HCT116 (cell line): ENCODE measurements around the gene FCRL2.

Experiments
- CTCF ChIP-seq, 3 experiments: fragments of 200-600 bp in 1 of 3; sonication (generic) in 1 of 3; IDR thresholded peaks in 2 of 3; conservative IDR thresholded peaks in 1 of 3; 2 replicates each; pipeline ENCODE4 v1.5.1; 2012 to 2017; ENCODE audit warnings: low read depth in 2 of 3, low read length in 2 of 3, antibody characterized with exemption in 1 of 3, borderline replicate concordance in 1 of 3, control low read depth in 1 of 3, mild to moderate bottlenecking in 1 of 3, mixed read lengths in 1 of 3, mixed run types in 1 of 3, moderate library complexity in 1 of 3; ENCODE audit not compliant: insufficient read depth in 1 of 3
- POLR2A ChIP-seq: IDR thresholded peaks from 2 replicates; pipeline ENCODE4 v1.7.0; 2011; ENCODE audit warnings: borderline replicate concordance; ENCODE audit not compliant: insufficient read depth, insufficient read length; ENCODE audit errors: extremely low read depth

GRCh38 chr1:157771661-157772425 lies 5.1 kb downstream of the FCRL2 start:
- TF ChIP-seq POLR2A (no peak), CTCF (IDR thresholded peaks at IDR 0.05 in 2 of 3, conservative IDR thresholded peaks at IDR 0.05 in 1 of 3; ENCODE audit: borderline replicate concordance in 1 of 3, insufficient read depth in 1 of 3, low read depth in 2 of 3, low read length in 2 of 3) (no peak)
